Measurements from ENCODE around the gene IKZF1.

The IKZF1 gene

GRCh38 chr7:50449501-50449880, 145.0 kb downstream of the IKZF1 start:
- Histone ChIP-seq H3K9me2 (replicated peaks; ENCODE audit: low read depth, low read length) (no peaks in the 10 kb centered on the region), H2AFZ (ENCODE audit: low read length) (peak overlapping the region; percentile 98), H3K4me1 (ENCODE audit: insufficient read depth, low read length, poor library complexity, severe bottlenecking) (peaks cover 44% of the 10 kb centered on the region), H4K20me1 (ENCODE audit: insufficient read depth, low read length, poor library complexity, severe bottlenecking) (peaks cover 29% of the 10 kb centered on the region), H3K36me3 (ENCODE audit: insufficient read depth, low read length) (peaks cover 22% of the 10 kb centered on the region; the same call in 1 of the 2 replicates), H3F3A (ENCODE audit: low read depth) (no peaks in the 10 kb centered on the region), H3K9me3 (ENCODE audit: insufficient read depth, low read depth, low read length) (no peaks in the 10 kb centered on the region), H3K79me2 (ENCODE audit: insufficient read depth, low read length) (peaks cover 66% of the 10 kb centered on the region), H3K27me3 (ENCODE audit: insufficient read depth, low read length, poor library complexity, severe bottlenecking) (no peaks in the 10 kb centered on the region), H3K4me3 (ENCODE audit: low read length, poor library complexity, severe bottlenecking) (peak overlapping the region; percentile 90), H3K4me2 (ENCODE audit: low read depth, low read length, poor library complexity, severe bottlenecking) (peak overlapping the region; percentile 91), H3K9ac (ENCODE audit: low read depth, low read length, poor library complexity, severe bottlenecking) (peak overlapping the region; percentile 94)
- TF ChIP-seq CTCF (conservative IDR thresholded peaks at IDR 0.05; ENCODE audit: low read length) (no peak), EZH2phosphoT487 (IDR thresholded peaks at IDR 0.05; ENCODE audit: borderline replicate concordance) (no peak)

- Histone ChIP-seq H3K36me3 (ENCODE audit: insufficient read depth, low read length) (peaks cover 19% of the 10 kb centered on the region; the same call in 1 of the 2 replicates), H2AFZ (ENCODE audit: low read length) (peak within 1 kb of the TSS; percentile 98), H3K4me2 (ENCODE audit: low read depth, low read length, poor library complexity, severe bottlenecking) (peak within 1 kb of the TSS; percentile 91), H3K27me3 (ENCODE audit: insufficient read depth, low read length, poor library complexity, severe bottlenecking) (no peaks in the 10 kb centered on the region), H4K20me1 (ENCODE audit: insufficient read depth, low read length, poor library complexity, severe bottlenecking) (peaks cover 28% of the 10 kb centered on the region), H3K79me2 (ENCODE audit: insufficient read depth, low read length) (peaks cover 60% of the 10 kb centered on the region), H3K9me3 (ENCODE audit: insufficient read depth, low read depth, low read length) (no peaks in the 10 kb centered on the region), H3K9me2 (replicated peaks; ENCODE audit: low read depth, low read length) (no peaks in the 10 kb centered on the region), H3K4me1 (ENCODE audit: insufficient read depth, low read length, poor library complexity, severe bottlenecking) (peaks cover 40% of the 10 kb centered on the region), H3F3A (ENCODE audit: low read depth) (no peaks in the 10 kb centered on the region), H3K4me3 (ENCODE audit: low read length, poor library complexity, severe bottlenecking) (peak within 1 kb of the TSS; percentile 90), H3K9ac (ENCODE audit: low read depth, low read length, poor library complexity, severe bottlenecking) (peak within 1 kb of the TSS; percentile 94)
- TF ChIP-seq CTCF (conservative IDR thresholded peaks at IDR 0.05; ENCODE audit: low read length): no peak
- no peak for TF ChIP-seq EZH2phosphoT487 (IDR thresholded peaks at IDR 0.05; ENCODE audit: borderline replicate concordance)
These were observed 145.5 kb downstream of the IKZF1 start, which contains the start of gene FIGNL1 for GRCh38 chr7:50449881-50450589. Gene FIGNL1 (minus strand): TSS chr7:50450350. CDS start chr7:50447287, 3,063 bp downstream.

GRCh38 chr7:50450590-50451032, 146.1 kb downstream of the IKZF1 start:
- TF ChIP-seq CTCF (conservative IDR thresholded peaks at IDR 0.05; ENCODE audit: low read length) (no peak), EZH2phosphoT487 (IDR thresholded peaks at IDR 0.05; ENCODE audit: borderline replicate concordance) (no peak)
- Histone ChIP-seq H3K4me3 (ENCODE audit: low read length, poor library complexity, severe bottlenecking) (peak overlapping the region; percentile 90), H3K9me3 (ENCODE audit: insufficient read depth, low read depth, low read length) (no peaks in the 10 kb centered on the region), H2AFZ (ENCODE audit: low read length) (peak overlapping the region; percentile 98), H3K27me3 (ENCODE audit: insufficient read depth, low read length, poor library complexity, severe bottlenecking) (no peaks in the 10 kb centered on the region), H3K4me1 (ENCODE audit: insufficient read depth, low read length, poor library complexity, severe bottlenecking) (peaks cover 34% of the 10 kb centered on the region), H3K9me2 (replicated peaks; ENCODE audit: low read depth, low read length) (no peaks in the 10 kb centered on the region), H3F3A (ENCODE audit: low read depth) (no peaks in the 10 kb centered on the region), H3K9ac (ENCODE audit: low read depth, low read length, poor library complexity, severe bottlenecking) (peak overlapping the region; percentile 94), H3K79me2 (ENCODE audit: insufficient read depth, low read length) (peaks cover 54% of the 10 kb centered on the region), H3K36me3 (ENCODE audit: insufficient read depth, low read length) (peaks cover 16% of the 10 kb centered on the region; the same call in 1 of the 2 replicates), H4K20me1 (ENCODE audit: insufficient read depth, low read length, poor library complexity, severe bottlenecking) (peaks cover 22% of the 10 kb centered on the region), H3K4me2 (ENCODE audit: low read depth, low read length, poor library complexity, severe bottlenecking) (peak overlapping the region; percentile 91)

Measured in Loucy (cell line).